ENCODE results near the gene SCAND1.
"Not testable (repeated sequence)": the region's sequence is repeated elsewhere in the genome, so short reads cannot be mapped to it uniquely, and the experiment has no call there.

SCAND1 gene

DNA sequence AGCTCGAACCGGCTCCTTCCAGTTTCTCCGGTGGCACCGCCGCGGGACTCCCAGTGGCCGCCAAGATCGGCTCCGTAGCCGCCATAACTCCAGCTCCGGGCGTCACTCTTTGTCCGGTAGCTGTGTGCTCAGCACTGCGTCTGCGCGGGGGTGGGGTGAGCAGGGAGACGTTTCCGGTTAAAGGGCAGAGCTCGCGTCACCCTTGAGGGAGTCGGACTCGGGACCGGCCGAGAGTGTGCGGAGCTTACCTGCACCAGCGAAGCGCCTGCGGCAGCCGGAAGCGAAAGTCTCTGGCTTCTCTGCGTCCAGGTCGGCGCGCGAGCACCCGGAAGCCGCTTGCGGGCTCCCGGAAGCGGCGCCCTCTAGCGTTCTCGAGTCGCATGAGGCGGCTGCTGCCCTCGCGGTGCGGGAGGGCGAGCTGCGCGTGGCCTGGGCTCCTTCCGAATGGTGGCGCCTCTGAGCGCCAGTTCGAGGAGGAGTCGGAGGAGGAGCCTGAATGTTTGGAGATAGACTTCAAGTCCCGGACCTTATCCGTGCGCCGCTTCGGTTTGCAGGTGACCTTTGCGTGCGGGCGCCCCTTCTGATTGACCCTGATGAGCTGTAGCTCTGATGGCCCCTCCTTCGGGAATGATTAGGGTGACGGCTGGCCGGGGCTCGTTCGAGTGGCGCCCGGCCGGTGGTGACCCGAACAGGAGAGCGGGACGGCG lies at the start of gene SCAND1:
Gene SCAND1 (minus strand): TSS at position 303 of the 707 bp plus-strand sequence. CDS start 218 bp downstream, at position 85.
- DNase-seq, result peak; percentile 97

DNA sequence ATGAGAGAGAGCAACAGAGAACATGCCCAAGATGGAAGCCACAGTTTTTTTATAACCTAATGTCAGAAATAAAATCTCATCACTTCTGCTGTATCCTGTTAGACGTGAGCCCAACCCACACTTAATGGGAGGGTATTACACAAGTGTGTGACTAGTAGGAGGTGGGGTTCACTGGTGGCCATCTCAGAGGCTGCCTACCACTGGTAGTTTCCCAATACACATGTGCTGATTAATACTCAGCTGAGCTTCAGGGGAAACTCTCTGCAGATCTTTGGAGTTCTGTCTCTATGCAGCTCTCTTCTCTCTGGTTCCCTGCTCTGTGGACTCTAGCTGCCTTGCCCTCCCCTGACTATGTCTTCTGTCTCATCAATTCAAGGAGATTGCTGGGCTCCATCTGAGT lies 49.7 kb upstream of the SCAND1 start:
- DNase-seq, result no peak

DNA sequence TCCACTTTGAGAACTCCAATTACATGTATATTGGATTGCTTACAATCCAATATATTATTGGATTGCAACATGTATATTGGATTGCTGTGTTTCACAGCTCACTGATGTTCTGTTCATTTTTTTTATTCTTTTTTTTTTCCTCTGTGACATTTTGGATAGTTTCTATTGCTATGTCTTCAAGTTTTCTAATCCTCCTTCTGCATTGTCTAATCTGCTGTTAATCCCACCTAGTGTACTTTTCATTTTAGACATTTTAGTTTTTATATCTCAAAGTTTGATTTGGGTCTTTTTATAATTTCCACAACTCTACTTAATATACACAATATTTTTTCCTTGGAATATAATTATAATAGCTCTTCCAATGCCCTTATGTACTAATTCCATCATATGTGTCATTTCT lies 48.6 kb upstream of the SCAND1 start:
- no peak for DNase-seq

DNA sequence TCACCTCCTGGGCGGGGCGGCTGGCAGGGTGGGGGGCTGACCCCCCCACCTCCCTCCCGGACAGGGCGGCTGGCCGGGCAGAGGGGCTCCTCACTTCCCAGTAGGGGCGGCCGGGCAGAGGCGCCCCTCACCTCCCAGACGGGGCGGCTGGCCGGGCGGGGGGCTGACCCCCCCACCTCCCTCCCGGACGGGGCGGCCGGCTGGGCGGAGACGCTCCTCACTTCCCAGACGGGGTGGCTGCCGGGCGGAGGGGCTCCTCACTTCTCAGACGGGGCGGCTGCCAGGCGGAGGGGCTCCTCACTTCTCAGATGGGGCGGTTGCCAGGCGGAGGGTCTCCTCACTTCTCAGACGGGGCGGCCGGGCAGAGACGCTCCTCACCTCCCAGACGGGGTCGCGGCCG lies 47.0 kb upstream of the SCAND1 start:
- not testable (repeated sequence) for DNase-seq

DNA sequence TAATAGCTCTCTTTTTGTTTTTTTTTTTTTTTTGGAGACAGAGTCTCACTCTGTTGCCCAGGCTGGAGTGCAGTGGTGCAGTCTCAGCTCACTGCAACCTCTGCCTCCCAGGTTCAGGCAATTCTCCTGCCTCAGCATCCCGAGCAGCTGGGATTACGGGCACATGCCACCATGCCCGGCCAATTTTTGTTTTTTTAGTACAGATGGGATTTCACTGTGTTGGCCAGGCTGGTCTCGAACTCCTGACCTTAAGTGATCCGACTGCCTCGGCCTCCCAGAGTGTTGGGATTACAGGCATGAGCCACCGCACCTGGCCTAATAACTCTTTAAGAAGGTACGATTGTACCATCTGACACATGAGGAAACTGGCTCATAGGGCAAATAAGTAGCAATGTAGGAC lies 42.2 kb upstream of the SCAND1 start:
- not testable (repeated sequence) for DNase-seq

DNA sequence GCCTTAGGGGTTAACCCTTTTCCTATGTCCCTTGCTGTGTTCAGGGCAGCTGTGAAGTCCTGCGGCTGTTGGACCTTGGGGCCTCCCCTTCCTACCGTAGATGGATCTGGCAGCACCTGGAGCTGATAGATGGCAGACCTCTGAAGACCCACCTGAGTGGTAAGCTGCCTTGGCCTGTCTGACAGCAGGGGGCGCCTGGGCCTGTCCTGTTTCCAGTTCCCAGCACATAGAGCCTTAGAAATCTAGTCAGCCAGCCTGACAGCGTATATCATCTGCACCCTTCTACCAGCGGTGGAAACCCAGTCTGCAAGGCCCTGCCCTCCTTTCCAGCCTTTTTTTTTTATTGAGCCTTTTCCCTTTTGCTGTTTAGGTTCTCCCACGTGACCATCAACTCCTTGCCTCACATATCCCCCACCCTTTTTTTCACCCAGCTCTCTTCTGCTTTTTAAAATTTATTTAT lies 40.7 kb upstream of the SCAND1 start:
- DNase-seq, result peak; percentile 89

DNA sequence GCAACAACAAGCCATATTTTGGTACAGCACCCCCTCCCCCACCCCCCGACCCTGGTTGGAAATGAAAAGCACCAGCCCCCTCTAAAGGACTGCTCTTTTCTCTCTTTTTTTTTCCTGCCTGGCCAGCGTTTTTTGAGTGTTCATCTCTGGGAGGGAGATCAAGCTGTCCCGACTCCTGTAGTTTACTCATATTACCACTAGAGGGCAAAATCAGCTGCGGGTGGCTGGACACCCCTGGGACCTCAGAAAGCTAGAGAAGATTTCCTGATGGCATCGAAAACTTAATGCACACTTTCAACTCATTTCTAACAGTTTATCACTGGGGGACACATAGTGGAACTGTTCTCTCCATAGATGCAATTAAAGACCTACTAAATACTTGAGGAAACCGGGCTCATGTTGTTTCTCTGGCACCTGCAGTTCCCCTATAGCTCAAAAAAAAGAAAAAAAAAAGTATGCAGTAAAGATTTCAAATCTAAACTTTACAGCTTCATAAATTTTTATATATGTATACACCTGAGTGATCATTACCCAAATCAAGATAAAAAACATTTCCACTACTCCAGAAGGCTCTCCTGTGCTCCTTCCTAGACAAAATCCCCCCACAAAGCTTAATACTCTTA lies 38.5 kb upstream of the SCAND1 start:
- DNase-seq, result peak; percentile 69

DNA sequence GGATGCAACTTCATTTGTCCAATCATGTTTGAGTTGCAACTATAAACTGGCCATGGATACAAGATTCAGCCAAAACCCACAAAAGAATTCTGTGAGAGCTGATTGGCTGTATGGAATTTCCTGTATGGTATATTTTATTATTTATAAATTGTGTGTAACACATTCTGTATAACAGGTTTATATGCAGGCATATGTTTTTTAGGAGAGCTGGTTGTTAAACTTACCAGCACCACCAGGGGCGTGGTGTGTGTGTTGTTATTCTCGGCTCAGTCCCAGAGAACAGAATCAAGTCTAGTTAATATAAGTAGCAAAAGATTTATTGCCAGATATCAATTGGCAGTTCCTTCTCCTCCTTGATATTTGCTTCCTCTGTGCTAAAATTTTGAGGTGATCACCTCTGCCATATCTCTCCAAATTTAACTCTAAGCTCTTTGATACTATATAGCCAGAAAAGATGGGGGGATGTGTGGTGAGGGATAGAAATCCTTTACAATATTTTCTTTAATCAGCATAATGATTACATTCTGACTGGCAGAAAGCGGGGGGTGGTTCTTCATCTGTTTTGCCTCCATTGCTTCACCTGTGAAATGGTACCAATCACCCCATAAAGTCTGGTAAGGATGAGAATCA lies 37.0 kb upstream of the SCAND1 start:
- no peak for DNase-seq

DNA sequence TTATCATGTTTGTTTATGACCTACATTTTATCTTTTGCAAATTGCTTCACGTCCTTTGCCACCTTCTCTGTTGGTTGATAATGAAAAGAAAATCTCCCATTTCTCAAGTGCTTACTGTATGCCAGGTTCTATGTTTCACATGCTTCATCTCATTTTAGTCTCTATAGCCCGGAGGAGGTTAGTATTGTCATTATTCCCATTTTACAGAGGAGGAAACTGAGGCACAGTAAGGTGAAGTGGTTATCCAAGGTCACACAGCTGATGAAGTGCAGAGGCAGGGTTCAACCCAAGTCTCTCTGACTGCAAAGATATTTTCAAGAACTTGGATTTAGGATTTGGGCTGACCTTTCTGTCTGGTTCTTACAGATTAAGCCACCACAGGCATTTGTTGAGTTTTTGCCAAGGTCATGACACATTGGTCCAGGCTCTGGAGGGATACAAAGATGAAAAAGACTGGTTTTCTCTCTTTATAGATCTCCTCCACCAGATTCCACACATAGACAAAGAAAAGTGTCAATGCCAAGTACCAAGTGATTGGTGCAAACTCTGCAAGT lies 34.7 kb upstream of the SCAND1 start:
- DNase-seq, result no peak

DNA sequence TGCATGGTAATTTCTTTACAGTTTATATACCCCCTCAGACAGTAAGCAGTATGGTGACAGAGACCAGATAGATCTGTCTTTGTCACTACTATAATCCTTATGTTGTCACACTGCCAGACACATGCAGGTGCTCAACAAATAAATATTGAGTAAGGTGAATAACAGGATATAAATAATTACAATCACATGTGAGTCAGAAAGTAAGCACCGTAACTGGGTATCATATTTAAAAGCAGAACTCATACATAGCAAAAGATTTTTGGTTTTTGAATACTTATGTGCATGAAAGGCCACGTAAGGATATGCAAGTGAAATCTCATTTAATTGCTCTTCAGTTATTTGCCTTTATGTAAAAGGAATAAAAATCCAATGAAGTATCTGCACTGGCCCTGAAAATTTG lies 31.5 kb upstream of the SCAND1 start:
- no peak for DNase-seq

DNA sequence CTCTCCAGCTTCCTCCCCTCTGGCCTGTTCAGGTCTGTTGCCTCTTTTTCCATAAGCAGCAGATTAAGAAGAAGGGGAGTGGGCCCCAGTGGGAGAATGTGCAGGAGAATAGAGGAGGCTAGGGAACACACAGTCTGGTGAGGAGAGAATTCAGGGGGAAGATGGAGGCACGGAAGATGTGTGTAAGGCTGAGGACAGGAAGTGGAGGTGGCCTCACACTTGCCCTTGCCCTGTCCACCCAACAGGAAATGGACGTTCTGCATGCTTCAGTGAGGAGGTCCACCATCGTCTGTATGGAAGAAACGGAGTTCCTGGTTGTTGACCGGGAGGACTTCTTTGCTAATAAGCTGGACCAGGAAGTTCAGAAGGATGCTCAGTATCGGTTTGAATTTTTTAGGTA lies 30.1 kb upstream of the SCAND1 start:
- DNase-seq, result no peak

DNA sequence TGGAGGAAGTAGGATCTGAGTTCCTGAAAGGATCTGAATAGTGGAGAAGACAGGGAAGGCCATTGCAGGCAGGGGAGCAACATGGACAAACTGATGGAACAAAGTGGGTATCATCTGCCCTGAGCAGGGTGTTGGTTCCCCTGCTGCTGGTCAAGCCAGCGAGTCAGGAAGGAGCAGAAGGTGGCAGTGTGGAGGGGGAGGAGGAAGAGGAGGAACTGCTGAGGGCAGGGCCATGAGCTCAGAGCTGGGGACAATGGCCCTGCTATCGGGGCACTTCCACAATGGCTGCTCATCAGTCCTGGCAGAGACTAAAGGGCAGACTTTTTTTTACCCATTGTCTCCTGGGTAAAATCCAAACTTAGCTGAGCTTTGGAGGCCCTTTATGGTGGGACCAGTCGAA lies 27.7 kb upstream of the SCAND1 start:
- no peak for DNase-seq

DNA sequence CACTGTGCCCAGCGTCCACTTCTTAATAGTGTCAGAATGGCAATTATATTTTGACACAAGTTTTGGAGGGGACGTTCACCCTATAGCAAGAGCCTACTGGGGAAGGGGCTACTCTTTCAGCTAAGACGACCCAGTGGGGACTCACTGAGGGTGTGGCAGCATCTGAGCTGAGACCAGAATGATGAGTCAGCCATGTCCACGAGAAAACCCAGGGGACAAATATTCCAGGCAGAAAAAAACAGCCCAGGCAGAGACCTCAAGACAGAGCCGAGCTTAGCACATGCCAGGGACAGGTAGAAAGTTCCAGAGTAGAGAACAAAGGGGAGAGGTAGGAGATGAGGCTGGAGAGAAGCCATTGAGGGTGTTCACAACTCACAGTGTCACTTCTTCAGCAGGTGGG lies 25.2 kb upstream of the SCAND1 start:
- DNase-seq, result no peak

DNA sequence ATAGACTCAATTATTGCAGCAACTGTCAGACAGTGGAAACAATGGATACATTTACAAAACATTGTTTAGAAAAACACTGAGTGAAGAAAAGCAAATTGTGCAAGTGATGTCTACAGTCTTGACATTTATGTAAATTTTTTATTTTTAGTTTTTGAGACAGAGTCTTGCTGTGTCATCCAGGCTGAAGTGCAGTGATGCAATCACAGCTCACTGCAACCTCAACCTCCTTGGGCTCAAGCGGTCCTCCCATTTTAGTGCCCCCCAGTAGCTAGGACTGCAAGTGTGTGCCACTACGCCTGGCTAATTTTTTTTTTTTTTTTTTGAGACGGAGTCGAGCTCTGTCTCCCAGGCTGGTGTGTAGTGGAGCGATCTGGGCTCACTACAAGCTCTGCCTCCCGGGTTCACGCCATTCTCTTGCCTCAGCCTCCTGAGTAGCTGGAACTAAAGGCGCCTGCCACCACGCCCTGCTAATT lies 23.8 kb upstream of the SCAND1 start:
- no peak for DNase-seq

DNA sequence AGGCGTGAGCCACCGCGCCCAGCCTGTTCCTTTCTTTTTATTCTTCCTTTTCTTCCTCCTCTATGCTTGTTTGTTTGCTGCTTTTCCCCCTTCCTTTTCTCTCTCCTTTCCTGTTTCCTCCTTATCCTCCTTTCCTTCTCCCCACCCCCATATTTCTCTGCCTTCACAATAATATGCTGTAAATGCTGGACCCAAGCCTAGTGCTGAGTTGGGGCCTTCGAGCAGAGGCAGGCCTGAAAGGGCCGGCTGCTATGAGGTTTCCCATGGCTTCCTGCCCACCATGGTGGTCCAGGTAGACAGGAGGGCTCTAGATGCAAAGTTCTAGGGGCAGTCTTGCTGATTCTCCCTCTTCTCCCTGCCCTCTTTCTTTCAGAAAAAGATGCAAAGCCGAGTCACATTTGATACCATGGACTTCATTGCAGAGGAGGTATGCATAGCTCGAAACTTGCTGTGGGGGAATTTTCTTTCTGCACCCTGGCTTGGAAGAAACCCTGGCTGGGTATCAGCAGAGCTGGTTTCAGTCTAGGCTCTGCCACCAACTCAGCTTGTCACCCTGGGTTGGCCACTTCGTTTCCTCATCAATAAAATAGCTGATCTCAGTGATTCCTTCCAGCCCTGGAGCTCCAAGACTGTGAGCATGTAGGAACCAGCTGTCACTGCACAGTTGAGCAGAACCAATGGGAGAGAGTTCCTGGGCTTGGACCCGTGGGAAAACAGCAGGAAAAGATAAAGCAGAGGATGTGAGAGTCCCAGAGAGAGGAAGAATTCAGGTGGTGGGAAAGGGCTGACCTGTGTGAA lies 21.5 kb upstream of the SCAND1 start:
- no peak for DNase-seq

DNA sequence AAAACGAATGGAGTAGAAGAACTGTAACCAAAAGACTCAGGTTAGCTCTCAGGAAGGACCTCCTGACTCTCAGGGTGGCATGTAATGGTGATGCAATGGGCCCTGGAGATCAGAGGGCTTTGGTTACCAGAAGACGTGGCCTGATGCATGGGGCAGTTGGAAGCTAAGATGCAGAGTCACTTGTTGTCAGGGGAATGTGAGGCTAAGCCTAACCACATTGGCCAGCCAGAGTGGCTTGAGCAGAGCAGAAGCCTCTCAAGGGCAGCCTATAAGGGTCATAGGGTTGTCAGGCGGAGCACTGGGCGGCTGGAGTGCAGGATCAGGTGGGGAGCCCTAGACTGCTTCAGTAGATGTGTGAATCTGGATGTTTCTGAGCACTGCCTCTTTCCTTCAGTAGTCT lies 20.0 kb upstream of the SCAND1 start:
- DNase-seq, result no peak

DNA sequence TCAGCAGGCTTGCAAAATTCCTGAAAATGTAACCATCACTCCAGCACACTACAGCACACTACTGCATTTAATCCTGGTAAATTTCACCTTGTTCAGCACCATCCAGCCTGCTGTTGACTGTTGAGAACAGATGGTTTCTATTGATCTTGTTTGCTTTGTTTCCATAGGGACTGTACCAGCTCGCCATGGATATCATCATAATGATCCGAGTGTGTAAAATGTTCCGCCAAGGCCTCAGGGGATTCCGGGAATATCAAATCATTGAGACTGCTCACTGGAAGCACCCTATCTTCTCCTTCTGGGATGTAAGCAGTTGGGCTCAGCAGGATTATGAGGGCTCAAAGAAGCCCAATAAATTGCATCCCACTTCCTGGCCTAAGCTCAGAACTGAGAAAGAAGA lies 18.2 kb upstream of the SCAND1 start:
- no peak for DNase-seq

DNA sequence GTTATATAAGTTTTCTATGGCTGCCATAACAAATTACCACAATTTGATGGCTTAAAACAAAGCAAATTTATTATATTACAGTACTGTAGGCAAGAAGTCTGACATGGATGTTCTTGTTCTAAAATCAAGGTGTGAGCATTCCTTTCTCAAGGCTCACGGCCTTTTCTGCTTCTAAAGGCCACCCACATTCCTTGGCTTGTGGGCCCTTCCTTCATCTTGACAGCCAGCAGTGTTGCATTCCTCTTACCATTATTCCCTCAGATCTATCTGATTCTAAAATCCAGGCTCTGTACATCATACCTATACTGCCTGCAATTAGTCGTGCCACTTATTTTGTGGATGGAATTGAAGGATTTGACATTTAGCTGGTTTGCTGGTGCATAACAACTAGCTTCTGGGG lies 17.7 kb upstream of the SCAND1 start:
- DNase-seq, result no peak

DNA sequence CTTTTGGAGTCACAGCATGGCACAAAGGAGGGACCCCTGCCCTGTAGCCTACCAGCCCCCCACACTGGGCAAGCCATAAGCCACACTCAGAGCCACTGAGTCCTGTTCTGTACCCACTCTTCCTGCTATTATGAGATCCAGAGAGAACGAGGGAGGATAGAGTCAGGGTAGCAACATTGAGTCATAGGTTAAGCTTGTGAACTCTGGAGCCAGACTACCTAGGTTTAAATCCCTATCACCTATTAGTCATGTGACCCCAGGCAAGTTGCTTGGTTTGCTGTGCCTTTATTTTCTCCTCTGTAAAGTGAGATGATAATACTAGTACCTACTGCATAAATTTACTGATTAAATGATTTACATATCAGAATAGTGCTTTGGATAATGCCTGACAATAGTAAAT lies 14.6 kb upstream of the SCAND1 start:
- DNase-seq, result no peak

DNA sequence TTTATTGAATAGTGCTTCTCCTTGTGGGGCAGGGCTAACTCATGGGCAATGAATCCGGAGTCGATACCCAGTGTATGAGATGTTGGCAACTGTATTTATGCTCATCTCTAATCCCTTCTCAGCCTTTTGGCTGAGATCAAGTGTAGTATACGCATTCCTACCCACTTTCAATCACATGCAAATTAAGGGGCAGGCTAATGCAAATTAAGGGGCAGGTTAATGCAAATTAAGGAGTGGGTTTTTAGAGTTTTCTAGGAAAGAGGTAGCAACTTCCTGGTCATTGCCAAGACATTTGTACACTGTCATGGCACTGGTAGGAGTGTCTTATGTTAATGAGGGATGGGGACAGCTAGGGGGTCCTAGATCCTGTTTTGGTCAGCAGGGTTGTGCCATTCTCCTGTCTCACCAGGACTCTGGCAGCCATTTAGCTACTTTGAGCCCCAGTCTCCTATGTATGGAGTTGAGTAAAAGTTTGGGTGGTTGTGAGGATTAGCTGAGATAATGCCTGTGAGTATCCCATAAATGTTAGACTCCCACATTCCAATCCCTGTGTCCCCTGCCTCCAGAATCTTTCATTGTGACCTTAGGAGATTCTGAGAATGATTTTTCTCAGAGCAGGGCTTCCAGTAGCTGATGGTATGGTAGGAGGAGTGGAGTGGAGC lies 13.8 kb upstream of the SCAND1 start, which contains the start of gene CNBD2:
Gene CNBD2 (plus strand): TSS at position 612 of the 662 bp plus-strand sequence. CDS start 173 bp downstream, outside the sequence.
- DNase-seq, result no peak

DNA sequence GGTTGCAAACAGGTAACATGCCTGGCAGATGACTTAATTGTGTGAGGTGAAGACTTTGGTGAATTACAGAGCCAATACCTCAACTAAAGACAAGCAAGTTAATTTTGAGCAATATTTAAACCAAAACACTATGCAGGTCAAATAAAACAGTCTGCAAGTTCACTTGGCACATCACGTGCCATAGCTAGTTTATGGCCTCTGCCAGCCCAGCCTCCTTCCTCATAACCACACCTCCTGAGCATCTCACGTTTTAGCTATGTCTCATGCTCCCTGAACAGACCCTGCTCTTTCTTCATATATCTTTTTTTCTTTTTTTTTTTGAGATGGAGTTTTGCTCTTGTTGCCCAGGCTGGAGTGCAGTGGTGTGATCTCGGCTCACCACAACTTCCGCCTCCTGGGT lies 9.6 kb upstream of the SCAND1 start:
- no peak for DNase-seq

DNA sequence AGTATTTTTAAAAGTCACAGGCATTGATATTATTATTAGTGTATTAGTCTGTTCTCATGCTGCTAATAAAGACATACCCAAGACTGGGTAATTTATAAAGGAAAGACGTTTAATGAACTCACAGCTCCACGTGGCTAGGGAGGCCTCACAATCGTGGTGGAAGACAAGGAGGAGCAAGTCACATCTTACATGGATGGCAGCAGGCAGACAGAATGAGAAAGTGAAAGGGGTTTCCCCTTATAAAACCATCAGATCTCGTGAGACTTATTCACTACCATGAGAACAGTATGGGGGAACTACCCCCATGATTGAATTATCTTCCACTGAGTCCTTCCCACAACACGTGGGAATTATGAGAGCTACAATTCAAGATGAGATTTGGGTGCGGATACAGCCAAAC lies 5.0 kb upstream of the SCAND1 start:
- not testable (repeated sequence) for DNase-seq
